Activated T-cell treated with anti-CD3 and anti-CD28 coated beads, Interleukin-2, amount 50 U/mL, for 24 hours (primary cell): Measurements from ENCODE around the gene PRICKLE2.

Experiments
- DNase-seq: peaks from one replicate; pipeline ENCODE4 v3.0.0-alpha.2; 2020
- H3K27ac Mint-ChIP-seq: 2 replicates; pipeline ENCODE4 v1.8.0; 2020; ENCODE audit warnings: mild to moderate bottlenecking, mixed read lengths
- H3K27me3 Mint-ChIP-seq: 2 replicates; pipeline ENCODE4 v1.8.0; 2020; ENCODE audit warnings: mixed read lengths
- H3K36me3 Mint-ChIP-seq: 2 replicates; pipeline ENCODE4 v1.8.0; 2020; ENCODE audit warnings: low read depth, mixed read lengths
- H3K4me1 Mint-ChIP-seq: 2 replicates; pipeline ENCODE4 v1.8.0; 2020; ENCODE audit warnings: low read depth, mixed read lengths
- H3K4me3 Mint-ChIP-seq: 2 replicates; pipeline ENCODE4 v1.8.0; 2020; ENCODE audit warnings: mild to moderate bottlenecking, moderate library complexity, mixed read lengths
- H3K9me3 Mint-ChIP-seq: 2 replicates; pipeline ENCODE4 v1.8.0; 2020; ENCODE audit warnings: mixed read lengths

The PRICKLE2 gene

DNA sequence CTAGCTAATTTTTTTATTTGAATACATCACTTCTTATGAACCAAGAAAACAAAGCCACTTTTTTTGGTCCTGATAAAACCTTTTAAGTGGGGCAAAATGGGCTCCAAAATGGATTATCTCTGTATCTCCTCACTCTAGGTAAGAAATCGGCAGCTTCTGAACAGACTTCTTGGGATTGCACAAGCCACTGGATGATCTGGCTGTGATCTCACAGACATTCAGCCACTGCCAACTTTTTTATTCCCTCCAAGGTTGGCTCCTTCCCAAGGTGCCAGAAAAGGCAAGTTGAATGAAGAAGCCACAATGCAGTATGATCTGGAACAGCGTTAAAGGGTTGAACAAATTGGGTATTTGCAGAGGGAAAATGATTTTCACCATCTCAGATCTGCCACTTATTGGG lies 73.2 kb downstream of the PRICKLE2 start:
- H3K9me3 Mint-ChIP-seq, result no peaks in the 10 kb centered on the region

DNA sequence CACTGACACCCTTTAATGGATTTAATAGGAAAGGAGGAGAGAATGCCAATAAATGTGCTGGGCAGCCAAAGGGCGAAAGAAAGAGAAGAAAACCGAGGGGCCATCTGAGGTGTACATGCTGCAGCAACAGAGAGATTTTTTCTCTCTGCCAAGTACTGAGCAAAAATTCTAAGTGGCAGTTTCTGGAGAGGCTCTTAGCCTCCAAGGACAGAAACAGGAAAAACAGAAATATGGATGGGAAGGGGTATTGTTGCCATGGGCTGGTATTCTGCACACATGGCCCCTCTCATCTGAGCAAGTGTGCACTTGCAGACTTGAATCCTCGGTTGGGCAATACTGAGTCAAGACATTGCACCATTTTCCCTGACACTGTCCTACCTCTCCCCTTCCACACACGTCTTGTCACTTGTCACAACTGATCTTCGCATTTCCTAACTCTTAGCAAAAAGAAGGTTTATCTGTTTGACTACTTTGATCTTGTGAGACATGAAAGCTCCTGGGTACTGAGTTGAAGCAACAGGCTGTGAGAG lies 73.9 kb downstream of the PRICKLE2 start:
- peaks cover 6% of the 10 kb centered on the region for H3K27me3 Mint-ChIP-seq
- no peaks in the 10 kb centered on the region for H3K9me3 Mint-ChIP-seq

More for the DNA sequence above, 73.2 kb downstream of the PRICKLE2 start:
- H3K36me3 Mint-ChIP-seq, result no peaks in the 10 kb centered on the region
- no peak for DNase-seq
- H3K27ac Mint-ChIP-seq, result no peak overlapping the region
- H3K4me3 Mint-ChIP-seq, result no peak overlapping the region
- H3K27me3 Mint-ChIP-seq, result peaks cover 6% of the 10 kb centered on the region
- H3K4me1 Mint-ChIP-seq, result no peaks in the 10 kb centered on the region

DNA sequence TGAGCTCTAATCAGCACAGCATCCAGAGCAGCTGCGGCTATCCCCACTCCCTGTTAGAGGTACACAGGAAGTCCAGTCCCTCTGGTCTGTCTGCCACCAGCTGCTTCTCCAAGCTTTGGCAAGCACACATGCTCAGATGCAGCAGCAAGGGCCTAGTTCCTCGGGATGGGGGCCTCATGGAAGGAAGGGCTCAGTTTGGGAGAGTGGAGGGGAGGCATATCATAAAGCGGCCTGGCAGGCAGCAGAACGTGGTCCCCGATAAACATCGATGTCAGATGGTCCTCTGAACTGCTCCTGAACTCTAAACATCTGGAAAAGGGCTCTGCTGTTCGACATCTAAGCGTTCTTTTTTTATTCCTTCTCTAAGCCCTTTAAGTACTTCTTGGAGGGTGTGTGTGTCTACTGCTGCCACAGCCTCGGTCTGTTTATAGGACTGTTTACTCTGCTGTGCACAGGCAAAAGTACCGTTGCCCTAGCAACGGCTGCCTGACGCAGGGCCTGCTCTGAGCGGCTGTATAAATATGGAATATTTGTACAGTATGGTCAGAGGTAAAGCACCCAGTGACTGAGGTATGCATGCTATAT lies 74.6 kb downstream of the PRICKLE2 start:
- H3K4me1 Mint-ChIP-seq, result no peaks in the 10 kb centered on the region
- no peaks in the 10 kb centered on the region for H3K36me3 Mint-ChIP-seq
- H3K4me3 Mint-ChIP-seq, result no peak overlapping the region
- no peak for DNase-seq
- H3K9me3 Mint-ChIP-seq, result no peaks in the 10 kb centered on the region
- H3K27me3 Mint-ChIP-seq, result peaks cover 10% of the 10 kb centered on the region
- H3K27ac Mint-ChIP-seq, result no peak overlapping the region

More for the DNA sequence above, 73.9 kb downstream of the PRICKLE2 start:
- H3K36me3 Mint-ChIP-seq, result no peaks in the 10 kb centered on the region
- no peaks in the 10 kb centered on the region for H3K4me1 Mint-ChIP-seq
- DNase-seq, result no peak
- H3K27ac Mint-ChIP-seq, result no peak overlapping the region
- H3K4me3 Mint-ChIP-seq, result no peak overlapping the region

DNA sequence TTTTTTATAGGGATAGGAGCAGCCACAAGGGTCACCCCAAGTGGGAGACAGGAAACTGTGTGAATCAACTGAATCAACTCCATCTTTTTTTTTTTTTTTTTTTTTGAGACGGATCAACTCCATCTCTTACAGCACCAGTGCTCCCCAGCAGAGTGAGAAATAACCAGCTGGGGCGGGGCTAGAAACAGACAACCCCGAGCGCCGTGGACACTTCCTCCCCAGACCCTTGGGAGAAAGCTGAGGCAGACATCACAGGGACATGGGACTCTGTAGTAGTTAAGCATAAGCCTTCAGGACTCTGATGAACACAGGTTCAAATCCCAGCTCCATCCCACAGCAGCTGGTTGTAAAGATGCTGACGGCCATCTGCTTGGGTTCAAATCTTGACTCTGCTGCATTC lies 75.4 kb downstream of the PRICKLE2 start:
- no peaks in the 10 kb centered on the region for H3K36me3 Mint-ChIP-seq
- H3K27me3 Mint-ChIP-seq, result peaks cover 10% of the 10 kb centered on the region
- DNase-seq, result no peak
- H3K27ac Mint-ChIP-seq, result no peak overlapping the region
- no peak overlapping the region for H3K4me3 Mint-ChIP-seq
- no peaks in the 10 kb centered on the region for H3K9me3 Mint-ChIP-seq
- H3K4me1 Mint-ChIP-seq, result no peaks in the 10 kb centered on the region

DNA sequence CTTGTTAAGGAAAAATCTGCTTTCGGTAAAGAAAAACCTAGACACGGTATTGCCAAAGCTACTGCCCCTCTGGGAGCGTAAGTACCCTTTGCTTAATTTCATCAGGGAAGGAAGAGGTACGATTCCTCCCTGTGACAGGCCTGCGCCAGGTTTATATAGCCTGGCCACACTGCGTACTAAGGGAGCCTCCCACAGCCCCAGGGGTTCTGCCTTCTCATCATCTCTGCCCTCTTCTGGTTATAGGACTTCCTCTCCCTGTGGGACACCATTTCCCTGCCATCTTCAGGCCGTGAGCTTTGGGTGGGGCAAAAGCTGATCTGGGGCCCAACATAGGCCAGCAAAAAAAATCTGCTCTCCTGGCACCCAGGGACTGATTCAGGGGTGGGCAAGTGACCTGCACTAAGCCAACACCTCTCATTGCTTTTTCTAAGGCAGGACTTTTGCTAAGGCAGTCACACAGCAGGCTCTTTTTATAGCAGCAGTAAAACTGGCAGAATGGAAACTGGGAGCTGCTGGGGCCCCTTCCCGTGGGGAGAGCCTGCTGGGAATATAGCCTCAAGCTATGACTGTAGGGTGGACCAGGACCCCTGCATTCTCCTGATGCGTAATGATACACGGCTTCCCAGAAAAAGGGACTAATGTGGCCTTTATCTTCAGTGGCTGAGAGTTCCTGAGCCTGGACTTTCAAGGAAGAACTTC lies 76.2 kb downstream of the PRICKLE2 start:
- Mint-ChIP-seq H3K4me1 (no peaks in the 10 kb centered on the region), H3K27me3 (peaks cover 10% of the 10 kb centered on the region), H3K36me3 (no peaks in the 10 kb centered on the region), H3K27ac (no peak overlapping the region), H3K4me3 (no peak overlapping the region), H3K9me3 (no peaks in the 10 kb centered on the region)
- no peak for DNase-seq

DNA sequence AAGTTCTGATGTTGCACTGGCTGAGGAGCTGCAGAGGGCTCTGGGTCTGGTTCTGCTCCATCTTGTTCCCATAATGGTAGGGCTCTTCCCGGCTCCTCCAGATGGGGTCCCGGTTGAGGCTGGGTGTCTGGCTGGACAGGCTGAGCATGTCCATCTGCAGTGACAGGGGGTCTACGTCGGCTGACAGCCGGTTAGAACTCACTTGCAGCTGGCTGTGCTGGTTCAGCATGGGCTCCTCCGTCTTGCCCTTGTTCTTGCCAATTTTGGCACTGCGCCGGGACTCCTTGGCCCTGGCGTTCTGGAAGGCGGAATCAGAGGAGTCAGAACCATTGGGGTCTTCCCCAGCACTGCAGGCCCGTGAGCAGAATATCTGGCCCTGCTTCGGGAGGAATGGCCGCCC lies 78.1 kb downstream of the PRICKLE2 start:
- DNase-seq, result no peak
- H3K4me1 Mint-ChIP-seq, result no peaks in the 10 kb centered on the region
- H3K4me3 Mint-ChIP-seq, result no peak overlapping the region
- H3K27ac Mint-ChIP-seq, result no peak overlapping the region
- H3K36me3 Mint-ChIP-seq, result no peaks in the 10 kb centered on the region
- H3K9me3 Mint-ChIP-seq, result no peaks in the 10 kb centered on the region
- peaks cover 7% of the 10 kb centered on the region for H3K27me3 Mint-ChIP-seq

DNA sequence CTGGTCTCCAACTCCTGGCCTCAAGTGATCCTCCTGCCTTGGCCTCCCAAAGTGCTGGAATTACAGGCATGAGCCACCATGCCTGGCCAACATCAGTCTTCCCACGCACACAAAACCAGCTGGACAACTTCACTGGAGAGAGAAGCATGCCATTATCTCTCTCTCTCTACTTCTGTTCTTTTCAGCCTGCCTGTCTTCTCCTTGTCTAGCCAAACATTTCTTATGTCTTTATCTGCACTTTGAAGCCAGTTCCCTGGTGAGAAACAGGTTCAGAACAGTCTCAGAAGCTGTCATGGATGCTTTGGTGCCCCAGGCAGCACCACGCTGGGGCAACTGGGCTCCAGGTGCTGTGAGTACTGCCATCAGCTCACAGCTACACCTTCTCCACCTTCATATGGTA lies 79.8 kb downstream of the PRICKLE2 start:
- no peaks in the 10 kb centered on the region for H3K36me3 Mint-ChIP-seq
- peaks cover 5% of the 10 kb centered on the region for H3K27me3 Mint-ChIP-seq
- no peak for DNase-seq
- no peak overlapping the region for H3K4me3 Mint-ChIP-seq
- H3K27ac Mint-ChIP-seq, result no peak overlapping the region
- H3K9me3 Mint-ChIP-seq, result no peaks in the 10 kb centered on the region
- no peaks in the 10 kb centered on the region for H3K4me1 Mint-ChIP-seq

DNA sequence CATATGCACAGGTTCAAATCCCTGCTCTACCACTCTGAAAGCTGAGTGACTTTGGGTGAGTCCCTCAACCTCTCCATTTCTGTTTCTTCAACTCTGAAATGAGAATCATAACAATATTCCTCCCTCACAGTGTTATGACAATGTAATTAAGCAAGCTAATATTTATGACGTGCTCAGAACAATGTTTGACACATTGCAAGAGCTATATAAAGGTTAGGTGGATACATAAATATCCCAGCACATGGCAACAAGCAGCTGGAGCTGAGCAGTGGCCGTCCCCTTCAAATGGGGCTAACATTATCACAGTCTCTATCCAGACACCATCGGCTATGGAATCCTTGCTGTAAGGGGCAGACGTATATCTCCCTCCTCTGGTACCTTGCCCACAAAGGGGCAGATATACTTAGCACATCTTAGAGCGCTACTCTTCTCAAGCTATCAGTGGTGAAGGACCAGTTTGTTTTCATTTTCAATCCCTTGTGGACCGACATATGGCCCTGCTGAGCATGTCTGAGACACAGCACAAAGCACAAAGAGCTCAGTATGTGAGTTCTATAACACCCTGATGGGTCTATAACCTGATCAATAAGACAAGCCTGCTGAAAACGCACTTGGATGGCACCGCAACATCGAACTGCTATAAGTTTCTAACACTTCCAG lies 80.9 kb downstream of the PRICKLE2 start:
- no peaks in the 10 kb centered on the region for H3K4me1 Mint-ChIP-seq
- no peak for DNase-seq
- peaks cover 4% of the 10 kb centered on the region for H3K27me3 Mint-ChIP-seq

DNA sequence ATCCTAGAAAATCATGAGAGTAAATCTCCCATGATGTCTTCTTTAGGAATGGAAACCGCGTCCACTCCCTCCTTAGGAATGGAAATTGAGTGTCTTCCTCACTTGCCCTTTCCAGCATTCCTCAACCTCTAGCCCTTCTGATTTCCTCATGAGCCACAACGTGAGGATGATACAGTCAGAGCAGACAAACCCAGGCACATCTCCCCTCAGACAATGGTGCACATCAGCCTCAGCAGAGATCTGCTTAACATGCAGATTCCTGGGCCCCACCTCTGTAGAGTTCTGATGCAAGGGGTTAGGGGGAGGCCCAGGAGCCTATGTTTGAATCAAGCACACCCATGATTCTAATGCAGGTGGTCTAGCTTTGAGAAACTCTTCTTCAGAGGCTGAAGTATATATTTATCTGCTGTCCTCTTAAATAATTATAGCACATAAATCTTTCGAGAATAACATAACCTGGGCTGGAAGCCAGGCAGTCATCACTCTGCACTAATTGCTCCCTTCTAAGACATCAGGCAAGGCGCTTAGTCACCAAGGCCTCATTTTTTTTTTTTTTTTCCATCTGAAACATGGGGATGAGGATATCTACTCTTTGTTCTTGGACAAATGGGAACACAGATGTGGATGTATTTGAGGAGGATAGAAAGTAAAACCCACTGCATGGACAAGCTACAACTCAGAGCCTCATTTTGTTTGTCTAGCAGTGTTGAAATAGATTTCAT lies 81.7 kb downstream of the PRICKLE2 start:
- Mint-ChIP-seq H3K36me3 (no peaks in the 10 kb centered on the region), H3K4me3 (no peak overlapping the region), H3K4me1 (no peaks in the 10 kb centered on the region), H3K27me3 (peaks cover 4% of the 10 kb centered on the region), H3K9me3 (no peaks in the 10 kb centered on the region), H3K27ac (no peak overlapping the region)
- no peak for DNase-seq

More for the DNA sequence above, 80.9 kb downstream of the PRICKLE2 start:
- Mint-ChIP-seq H3K36me3 (no peaks in the 10 kb centered on the region), H3K4me3 (no peak overlapping the region), H3K9me3 (no peaks in the 10 kb centered on the region), H3K27ac (no peak overlapping the region)

DNA sequence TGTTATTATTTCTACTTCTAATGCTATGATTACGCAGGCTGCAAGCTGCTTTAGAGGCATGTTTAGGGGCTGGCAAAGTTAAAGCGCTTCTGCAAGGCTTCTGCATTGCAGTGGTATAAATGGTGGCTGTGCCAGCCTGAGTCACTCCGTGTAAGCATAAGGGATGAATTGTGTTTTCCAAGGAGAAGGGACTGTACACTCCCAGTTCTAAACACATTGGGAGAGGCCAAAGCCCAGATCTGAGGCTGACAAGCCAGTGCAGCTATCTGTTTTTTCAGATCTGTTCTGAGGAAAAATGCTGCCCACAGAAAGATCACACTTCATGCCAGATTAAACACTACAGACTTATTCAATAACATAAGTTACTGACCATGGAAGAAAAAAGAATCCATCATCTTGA lies 83.8 kb downstream of the PRICKLE2 start:
- no peak for DNase-seq
- no peak overlapping the region for H3K27ac Mint-ChIP-seq
- H3K9me3 Mint-ChIP-seq, result no peaks in the 10 kb centered on the region
- H3K4me3 Mint-ChIP-seq, result no peak overlapping the region
- peaks cover 4% of the 10 kb centered on the region for H3K27me3 Mint-ChIP-seq
- H3K4me1 Mint-ChIP-seq, result no peaks in the 10 kb centered on the region
- no peaks in the 10 kb centered on the region for H3K36me3 Mint-ChIP-seq

DNA sequence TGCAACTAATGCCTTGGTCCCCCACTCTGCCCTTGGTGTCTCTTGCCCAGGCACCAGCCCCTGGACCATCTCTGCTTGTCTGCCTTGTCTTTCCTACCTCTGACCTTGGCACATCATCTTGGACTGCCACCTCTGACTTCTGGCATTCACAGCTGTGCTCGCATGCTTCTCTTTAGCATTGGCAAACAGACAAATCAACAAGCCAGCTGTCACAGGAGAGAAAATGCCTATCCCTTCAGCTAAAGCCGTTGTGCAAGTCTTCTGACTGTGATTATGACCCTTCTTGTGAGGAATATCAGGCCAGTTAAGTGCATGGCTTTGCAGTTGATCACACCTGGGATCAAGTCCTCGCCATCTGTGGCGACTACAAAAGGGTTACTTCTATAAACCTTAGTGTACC lies 84.6 kb downstream of the PRICKLE2 start:
- H3K27ac Mint-ChIP-seq, result no peak overlapping the region
- DNase-seq, result no peak

DNA sequence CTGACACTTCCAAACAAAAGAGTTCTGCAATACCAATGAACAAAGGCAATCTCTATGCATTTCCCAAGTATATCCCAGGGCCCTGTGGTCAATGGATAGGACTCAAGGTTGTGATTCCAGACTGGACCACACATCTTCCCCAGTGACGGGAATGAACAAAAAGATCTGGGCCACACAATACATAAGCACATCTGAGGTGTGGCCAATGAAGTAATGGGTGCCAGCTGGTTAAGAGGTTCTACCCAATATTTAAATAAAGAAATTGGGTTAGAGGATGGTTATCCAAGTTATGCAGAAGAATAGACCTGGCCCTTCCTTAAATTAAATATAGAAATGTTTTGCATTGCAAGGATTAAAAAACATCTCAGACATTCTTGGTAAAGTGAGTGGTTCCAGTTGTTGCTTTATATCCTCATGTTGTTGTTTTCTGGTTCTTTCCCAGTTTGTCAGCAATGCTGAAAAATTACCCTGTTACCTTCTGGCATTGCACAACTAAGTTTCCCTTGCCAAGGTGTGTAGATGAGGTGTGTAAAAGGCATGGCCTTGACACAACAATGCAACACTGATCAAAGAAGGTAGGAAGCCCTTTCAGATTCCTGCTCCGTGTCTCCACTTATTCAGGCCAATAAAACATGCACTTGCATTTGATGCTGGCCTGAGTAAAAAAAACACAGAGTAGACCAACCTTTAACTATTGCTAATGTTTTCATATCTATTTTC lies 86.5 kb downstream of the PRICKLE2 start:
- Mint-ChIP-seq H3K27me3 (no peaks in the 10 kb centered on the region), H3K36me3 (no peaks in the 10 kb centered on the region), H3K9me3 (no peaks in the 10 kb centered on the region), H3K27ac (no peak overlapping the region), H3K4me3 (no peak overlapping the region), H3K4me1 (no peaks in the 10 kb centered on the region)
- DNase-seq, result no peak

More for the DNA sequence above, 84.6 kb downstream of the PRICKLE2 start:
- no peaks in the 10 kb centered on the region for H3K36me3 Mint-ChIP-seq
- H3K9me3 Mint-ChIP-seq, result no peaks in the 10 kb centered on the region
- no peaks in the 10 kb centered on the region for H3K27me3 Mint-ChIP-seq
- no peak overlapping the region for H3K4me3 Mint-ChIP-seq
- no peaks in the 10 kb centered on the region for H3K4me1 Mint-ChIP-seq

DNA sequence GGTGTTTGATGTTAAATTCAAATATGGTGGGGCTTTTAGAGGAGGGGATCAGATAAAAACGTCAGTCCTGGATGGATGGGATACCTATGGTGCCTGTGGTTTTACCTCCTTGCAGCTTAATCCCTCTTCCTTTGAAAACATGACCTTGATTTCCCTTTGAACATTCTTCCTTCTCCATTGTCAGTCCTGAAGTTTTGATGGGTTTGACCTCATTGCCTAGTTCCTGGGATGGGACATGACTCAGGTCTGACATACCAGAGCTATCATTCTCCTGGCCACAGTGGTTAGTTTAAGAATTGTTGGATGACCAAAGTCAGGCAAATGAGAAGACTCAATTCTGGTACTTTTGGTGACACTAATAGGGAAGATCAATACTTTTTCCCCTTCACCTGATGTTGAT lies 87.2 kb downstream of the PRICKLE2 start:
- no peak for DNase-seq
- Mint-ChIP-seq H3K27ac (no peak overlapping the region), H3K4me1 (no peaks in the 10 kb centered on the region), H3K4me3 (no peak overlapping the region), H3K27me3 (no peaks in the 10 kb centered on the region), H3K36me3 (no peaks in the 10 kb centered on the region), H3K9me3 (no peaks in the 10 kb centered on the region)

DNA sequence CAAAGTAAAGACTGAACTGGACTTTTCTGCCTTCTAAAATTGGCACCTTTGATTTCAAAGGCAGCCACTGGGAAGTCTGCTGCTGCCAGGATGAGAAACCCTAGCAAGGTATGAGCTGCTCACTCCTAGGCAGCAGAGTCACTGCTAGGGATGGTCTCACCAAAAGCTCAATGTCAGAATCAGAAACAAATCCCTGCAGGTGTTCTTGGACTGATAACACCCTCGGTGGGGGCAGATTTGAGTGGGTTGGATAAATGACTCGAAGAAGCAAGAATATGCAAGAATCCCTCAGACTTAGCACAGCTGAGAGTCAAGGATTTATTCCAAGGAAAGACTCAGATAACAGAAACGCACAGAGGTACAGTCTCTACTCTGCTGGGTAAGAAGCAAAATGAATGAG lies 90.4 kb downstream of the PRICKLE2 start:
- H3K4me1 Mint-ChIP-seq, result no peaks in the 10 kb centered on the region
- H3K36me3 Mint-ChIP-seq, result no peaks in the 10 kb centered on the region
- no peak overlapping the region for H3K4me3 Mint-ChIP-seq
- H3K27ac Mint-ChIP-seq, result no peak overlapping the region
- H3K27me3 Mint-ChIP-seq, result no peaks in the 10 kb centered on the region
- DNase-seq, result no peak
- no peaks in the 10 kb centered on the region for H3K9me3 Mint-ChIP-seq
